K562 treated with DMSO at 1 percent for 48 hours (cell line): ENCODE data around the gene TRMT112. TPM values are rescaled to one million over a fixed set of nuclear protein-coding genes. Genes with fewer than 3 reads are reported as not detected.

Experiments
- total RNA-seq: library from RNA; unstranded; fragments of 300-600 nt; gene quantifications from 2 replicates; pipeline ENCODE4 v1.2.3, GENCODE V29; 2022; ENCODE audit warnings: low replicate concordance; ENCODE audit errors: extremely low read depth

TRMT112 gene
- 1,561 TPM in 1 of 2 replicates, not detected in the other for total RNA-seq

GRCh38 chr11:64317325-64317960 lies at the start of gene TRMT112:
TRMT112 (minus strand) TSS chr11:64317559; CDS start chr11:64317526, 33 bp downstream.

GRCh38 chr11:64358907-64359711 lies 41.8 kb upstream of the TRMT112 start, which contains the start of gene RPS6KA4:
RPS6KA4 (plus strand) TSS chr11:64359162; CDS start chr11:64359236, 74 bp downstream.

GRCh38 chr11:64339754-64340408 lies 22.5 kb upstream of the TRMT112 start, which contains the start of gene CCDC88B:
CCDC88B (plus strand) TSS chr11:64340204; CDS start chr11:64340267, 63 bp downstream.

GRCh38 chr11:64317961-64318765 lies 804 bp upstream of the TRMT112 start, which contains the start of gene PRDX5:
PRDX5 (plus strand) TSS chr11:64318121; CDS start chr11:64318216, 95 bp downstream.

GRCh38 chr11:64305075-64305690 lies 12.2 kb downstream of the TRMT112 start, which contains the start of gene ESRRA:
ESRRA (plus strand) TSS chr11:64305524; CDS start chr11:64307180, 1,656 bp downstream.

GRCh38 chr11:64299847-64300648 lies 17.3 kb downstream of the TRMT112 start, which contains the start of gene CATSPERZ:
CATSPERZ (plus strand) TSS chr11:64300358; CDS start chr11:64300411, 53 bp downstream.

GRCh38 chr11:64291262-64291751 lies 26.1 kb downstream of the TRMT112 start, which contains the start of gene KCNK4:
KCNK4 (plus strand) TSS chr11:64291302; CDS start chr11:64293019, 1,717 bp downstream.

GRCh38 chr11:64284962-64285884 lies 32.1 kb downstream of the TRMT112 start, which contains the start of gene GPR137:
GPR137 (plus strand) TSS chr11:64285848; CDS start chr11:64286525, 677 bp downstream.

GRCh38 chr11:64284048-64284961 lies 33.1 kb downstream of the TRMT112 start, which contains the start of gene BAD:
BAD (minus strand) TSS chr11:64284665; CDS start chr11:64284368, 297 bp downstream.

Other genes starting within 250 kb of the TRMT112 start
- not detected in 2 replicates for gene MACROD1, start 151.4 kb downstream of the TRMT112 start, total RNA-seq
- gene STIP1, start 131.4 kb downstream of the TRMT112 start, total RNA-seq = not detected in 2 replicates
- gene FERMT3, start 110.8 kb downstream of the TRMT112 start, total RNA-seq = not detected in 2 replicates
- not detected in 2 replicates for gene TRPT1, start 91.4 kb downstream of the TRMT112 start, total RNA-seq
- gene NUDT22, start 91.3 kb downstream of the TRMT112 start, total RNA-seq = not detected in 2 replicates
- gene DNAJC4, start 87.0 kb downstream of the TRMT112 start, total RNA-seq = not detected in 2 replicates
- gene VEGFB, start 83.0 kb downstream of the TRMT112 start, total RNA-seq = not detected in 2 replicates
- gene FKBP2, start 76.5 kb downstream of the TRMT112 start, total RNA-seq = not detected in 2 replicates
- gene PPP1R14B, start 70.6 kb downstream of the TRMT112 start, total RNA-seq = not detected in 2 replicates
- gene PLCB3, start 66.0 kb downstream of the TRMT112 start, total RNA-seq = not detected in 2 replicates
- not detected in 2 replicates for gene BAD, start 32.9 kb downstream of the TRMT112 start, total RNA-seq
- gene GPR137, start 31.7 kb downstream of the TRMT112 start, total RNA-seq = not detected in 2 replicates
- gene KCNK4, start 26.3 kb downstream of the TRMT112 start, total RNA-seq = not detected in 2 replicates
- not detected in 2 replicates for gene CATSPERZ, start 17.2 kb downstream of the TRMT112 start, total RNA-seq
- gene ESRRA, start 12.0 kb downstream of the TRMT112 start, total RNA-seq = 647 TPM in 1 of 2 replicates, not detected in the other
- not detected in 2 replicates for gene PRDX5, start 562 bp upstream of the TRMT112 start, total RNA-seq
- gene CCDC88B, start 22.6 kb upstream of the TRMT112 start, total RNA-seq = not detected in 2 replicates
- not detected in 2 replicates for gene RPS6KA4, start 41.6 kb upstream of the TRMT112 start, total RNA-seq
- gene SLC22A11, start 238.4 kb upstream of the TRMT112 start, total RNA-seq = not detected in 2 replicates